GM18907 (cell line): Measurements from ENCODE around the gene S100A5.
"Not testable (repeated sequence)": the region's sequence is repeated elsewhere in the genome, so short reads cannot be mapped to it uniquely, and the experiment has no call there.

Source experiments
- ATAC-seq: cut with Tn5 transposase; IDR thresholded peaks from one replicate; pipeline ENCODE4 v1.9.1; 2021; ENCODE audit warnings: mild to moderate bottlenecking, moderate library complexity; ENCODE audit not compliant: unreplicated experiment

Gene S100A5

GRCh38 chr1:153567621-153568366 lies 27.1 kb upstream of the S100A5 start:
- ATAC-seq: no peak

GRCh38 chr1:153566414-153567371 lies 26.0 kb upstream of the S100A5 start:
- peak; percentile 38 for ATAC-seq

GRCh38 chr1:153565529-153566374 lies 25.0 kb upstream of the S100A5 start, which contains the start of gene S100A2:
Gene S100A2 (minus strand): TSS chr1:153565844. CDS start chr1:153563877, 1,967 bp downstream.
- peak; percentile 43 for ATAC-seq

GRCh38 chr1:153563991-153564390 lies 23.3 kb upstream of the S100A5 start:
- ATAC-seq: no peak

- no peak for ATAC-seq
Observed at GRCh38 chr1:153563483-153563901, 22.8 kb upstream of the S100A5 start.

- not testable (repeated sequence) for ATAC-seq
Observed at GRCh38 chr1:153562021-153562420, 21.3 kb upstream of the S100A5 start.

GRCh38 chr1:153561466-153561985 lies 20.8 kb upstream of the S100A5 start:
- ATAC-seq: no peak

- ATAC-seq: no peak
Observed at GRCh38 chr1:153560771-153561465, 20.2 kb upstream of the S100A5 start.

GRCh38 chr1:153560241-153560640 lies 19.5 kb upstream of the S100A5 start:
- ATAC-seq: no peak

- no peak for ATAC-seq
Observed at GRCh38 chr1:153557877-153558276, 17.1 kb upstream of the S100A5 start.

- no peak for ATAC-seq
Observed at GRCh38 chr1:153556348-153556747, 15.6 kb upstream of the S100A5 start.

GRCh38 chr1:153553830-153554541 lies 13.3 kb upstream of the S100A5 start:
- ATAC-seq: no peak

GRCh38 chr1:153553096-153553495 lies 12.4 kb upstream of the S100A5 start:
- no peak for ATAC-seq

GRCh38 chr1:153552335-153552734 lies 11.6 kb upstream of the S100A5 start:
- no peak for ATAC-seq

- no peak for ATAC-seq
Observed at GRCh38 chr1:153550827-153551500, 10.2 kb upstream of the S100A5 start.

- no peak for ATAC-seq
Observed at GRCh38 chr1:153550398-153550758, 9.6 kb upstream of the S100A5 start.

GRCh38 chr1:153549741-153550397 lies 9.1 kb upstream of the S100A5 start:
- ATAC-seq: no peak
